Erythroblast (primary cell): ENCODE data around the gene RREB1.

ENCODE experiments used
- GATA1 ChIP-seq: IDR thresholded peaks from 2 replicates; pipeline ENCODE4 v1.6.1; 2011; ENCODE audit warnings: low read depth, mild to moderate bottlenecking, control low read depth, low read length, moderate library complexity
- POLR2A ChIP-seq: IDR thresholded peaks from 2 replicates; pipeline ENCODE4 v1.6.1; 2011; ENCODE audit warnings: mild to moderate bottlenecking, low read length

DNA sequence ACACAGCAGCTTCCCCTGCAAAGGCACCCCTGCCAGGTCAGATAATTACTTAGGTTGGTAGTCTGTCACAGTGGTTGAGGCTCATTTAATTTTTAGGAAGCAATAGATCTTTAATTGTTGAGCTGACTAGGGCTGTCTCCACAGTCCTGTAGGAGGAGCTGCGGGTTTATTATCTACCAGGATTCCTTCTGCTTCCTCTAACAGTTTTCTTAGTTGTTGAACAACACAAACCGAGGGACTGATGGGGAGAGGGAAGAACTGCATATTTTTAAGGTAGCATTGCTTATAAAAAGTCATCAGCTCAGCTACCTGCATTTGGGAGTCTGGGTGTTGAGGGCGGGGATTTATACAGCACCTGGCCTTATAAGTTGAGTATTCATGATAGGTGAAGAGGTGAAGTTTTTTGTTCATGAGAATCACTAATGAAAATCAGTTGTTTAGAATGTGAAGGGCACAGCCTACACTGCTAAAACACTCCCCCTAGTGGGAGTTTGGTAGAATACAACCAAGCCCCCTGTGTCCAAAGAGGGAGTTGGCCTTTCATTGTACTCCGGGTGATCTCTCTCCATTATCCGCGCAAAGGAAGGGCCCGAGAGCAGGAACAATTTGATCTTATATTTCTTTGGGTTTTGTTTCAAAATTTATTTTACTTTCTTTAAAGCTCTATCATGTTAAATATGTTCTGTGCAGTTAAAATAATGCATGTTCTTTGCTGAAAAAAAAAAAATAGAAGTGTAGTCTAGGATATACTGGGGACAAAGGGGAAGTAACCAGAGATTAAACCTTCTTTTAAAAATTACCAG lies 135.6 kb downstream of the RREB1 start:
- TF ChIP-seq POLR2A = no peak
- TF ChIP-seq GATA1 = no peak
